Colonic mucosa (tissue), 4 donors: ENCODE data around the gene ITPR3. TPM values are rescaled to one million over a fixed set of nuclear protein-coding genes. Genes with fewer than 3 reads are reported as not detected.

Source experiments
- DNase-seq: peaks from one replicate; pipeline ENCODE4 v3.0.0-alpha.2; 2020
- H3K27ac ChIP-seq: fragments of 200-600 bp; one replicate; pipeline ENCODE4 v1.8.0; 2021
- H3K27me3 ChIP-seq: fragments of 200-600 bp; one replicate; pipeline ENCODE4 v1.8.0; 2021
- H3K36me3 ChIP-seq: fragments of 200-600 bp; one replicate; pipeline ENCODE4 v1.8.0; 2021
- H3K4me1 ChIP-seq: fragments of 200-600 bp; one replicate; pipeline ENCODE4 v1.8.0; 2021; ENCODE audit warnings: mild to moderate bottlenecking
- H3K4me3 ChIP-seq: fragments of 200-600 bp; one replicate; pipeline ENCODE4 v1.8.0; 2021
- H3K9ac ChIP-seq, 2 donors: one replicate each; pipeline ENCODE4 v1.7.0; 2013; ENCODE audit warnings: control low read depth in 2 of 2, low read depth in 2 of 2, low read length in 2 of 2
- H3K9me3 ChIP-seq: fragments of 200-600 bp; one replicate; pipeline ENCODE4 v1.8.0; 2021
- CTCF ChIP-seq: fragments of 200-600 bp; IDR thresholded peaks from one replicate; pipeline ENCODE4 v1.8.0; 2022; ENCODE audit warnings: antibody characterized with exemption, mild to moderate bottlenecking
- intact Hi-C: fragments of 100-400 bp; cut with DNase I; formaldehyde crosslinking; loops from one replicate; pipeline ENCODE4 v1.14.1; 2022
- total RNA-seq, 2 donors: library from RNA; stranded (reverse); fragmentation: NEBNext Ultra II Directional in 1 of 2; extraction: Animal tissue kit (Norgen Biotek cat#: 25700) in 1 of 2; gene quantifications; one replicate each; pipeline ENCODE4 v1.2.1, GENCODE V29; 2021
- donor health status: healthy.
- donor health status: DM: no; HTN: no; CAD: no.
- donor health status: DM: no; HTN: no; CAD: no.

The ITPR3 gene
- total RNA-seq, 2 donors from 2014 or later = 86.2 to 119 TPM

GRCh38 chr6:33731751-33732282 is 110.7 kb downstream of the ITPR3 start:
- Histone ChIP-seq H3K4me1 (no peaks in the 10 kb centered on the region), H3K9me3 (no peaks in the 10 kb centered on the region), H3K4me3 (no peak overlapping the region), H3K9ac (no peak overlapping the region), H3K36me3 (no peaks in the 10 kb centered on the region), H3K27ac (no peak overlapping the region), H3K27me3 (no peaks in the 10 kb centered on the region)
- no peak for DNase-seq
- intact Hi-C loops = no loop called here
- no peak for TF ChIP-seq CTCF

- no peak for TF ChIP-seq CTCF
- H3K27me3 ChIP-seq = no peaks in the 10 kb centered on the region
- DNase-seq = no peak
- no peaks in the 10 kb centered on the region for H3K4me1 ChIP-seq
- no peaks in the 10 kb centered on the region for H3K36me3 ChIP-seq
- no peak overlapping the region for H3K9ac ChIP-seq
- H3K27ac ChIP-seq = no peak overlapping the region
- H3K4me3 ChIP-seq = no peak overlapping the region
- intact Hi-C loops = no loop called here
- no peaks in the 10 kb centered on the region for H3K9me3 ChIP-seq
These were observed 111.3 kb downstream of the ITPR3 start for GRCh38 chr6:33732385-33732784.

- TF ChIP-seq CTCF = no peak
- DNase-seq = no peak
- intact Hi-C loops = no loop called here
- no peaks in the 10 kb centered on the region for H3K9me3 ChIP-seq
- H3K4me1 ChIP-seq = no peaks in the 10 kb centered on the region
- no peak overlapping the region for H3K9ac ChIP-seq
- no peak overlapping the region for H3K4me3 ChIP-seq
- no peaks in the 10 kb centered on the region for H3K36me3 ChIP-seq
- H3K27me3 ChIP-seq = no peaks in the 10 kb centered on the region
- H3K27ac ChIP-seq = no peak overlapping the region
These were observed 111.9 kb downstream of the ITPR3 start for GRCh38 chr6:33732817-33733708.

GRCh38 chr6:33733709-33734007 is 112.5 kb downstream of the ITPR3 start:
- Histone ChIP-seq H3K27ac (no peak overlapping the region), H3K36me3 (no peaks in the 10 kb centered on the region), H3K27me3 (no peaks in the 10 kb centered on the region), H3K9me3 (no peaks in the 10 kb centered on the region), H3K4me1 (peaks cover 2% of the 10 kb centered on the region), H3K4me3 (no peak overlapping the region), H3K9ac (no peak overlapping the region)
- intact Hi-C loops = no loop called here
- TF ChIP-seq CTCF = no peak
- DNase-seq = no peak

- no peaks in the 10 kb centered on the region for H3K9me3 ChIP-seq
- H3K4me3 ChIP-seq = no peak overlapping the region
- TF ChIP-seq CTCF = no peak
- no peaks in the 10 kb centered on the region for H3K27me3 ChIP-seq
- H3K36me3 ChIP-seq = no peaks in the 10 kb centered on the region
- DNase-seq = no peak
- H3K27ac ChIP-seq = no peak overlapping the region
- peaks cover 4% of the 10 kb centered on the region for H3K4me1 ChIP-seq
- intact Hi-C loops = no loop called here
- no peak overlapping the region for H3K9ac ChIP-seq
These were observed 114.1 kb downstream of the ITPR3 start for GRCh38 chr6:33735216-33735615.
